H1 (cell line): ENCODE results near the gene SGMS2. TPM values are rescaled to one million over a fixed set of nuclear protein-coding genes. Genes with fewer than 3 reads are reported as not detected.

Experiments
- CTCF ChIA-PET: fragments of 300-600 bp; sonication (Branson Sonifier 250); formaldehyde crosslinking; loops from one replicate; lab custom pipeline; 2021; ENCODE audit not compliant: partially characterized antibody; lab: Charles Lee
- POLR2A ChIA-PET: fragments of 300-600 bp; sonication (Branson Sonifier 250); formaldehyde crosslinking; loops from one replicate; lab custom pipeline; 2021; ENCODE audit warnings: inconsistent platforms; ENCODE audit not compliant: partially characterized antibody; lab: Charles Lee
- DNase-seq, 2 experiments: peaks; one replicate each; pipeline versions ENCODE4 v3.0.0 to v3.0.0-alpha.2; 2010 to 2022; ENCODE audit warnings: low spot score in 2 of 2, low read depth in 1 of 2, mixed read lengths in 1 of 2
- FAIRE-seq: peaks from 2 replicates; lab custom pipeline; 2011; peaks lifted over from hg19 to GRCh38; lab: Jason Lieb, UNC
- H2AFZ ChIP-seq: 2 replicates; pipeline ENCODE4 v1.8.1; 2012; ENCODE audit warnings: low read length, inconsistent platforms
- H2AK5ac ChIP-seq: 2 replicates; pipeline ENCODE4 v1.6.1; 2013; ENCODE audit warnings: low read depth, low read length
- H2BK120ac ChIP-seq: replicated peaks from 2 replicates; pipeline ENCODE3; 2013; ENCODE audit warnings: low read depth, low read length, inconsistent platforms
- H2BK12ac ChIP-seq: 2 replicates; pipeline ENCODE4 v1.6.1; 2013; ENCODE audit warnings: low read depth, low read length
- H2BK15ac ChIP-seq: 2 replicates; pipeline ENCODE4 v1.6.1; 2013; ENCODE audit warnings: low read length
- H2BK20ac ChIP-seq: 2 replicates; pipeline ENCODE4 v1.6.1; 2013; ENCODE audit warnings: low read length
- H2BK5ac ChIP-seq: 2 replicates; pipeline ENCODE4 v1.6.1; 2013; ENCODE audit warnings: low read depth, low read length
- H3K14ac ChIP-seq: 2 replicates; pipeline ENCODE4 v1.6.1; 2013; ENCODE audit warnings: inconsistent platforms; ENCODE audit not compliant: insufficient read length
- H3K18ac ChIP-seq: 2 replicates; pipeline ENCODE4 v1.6.1; 2013; ENCODE audit warnings: low read length; ENCODE audit errors: extremely low read depth
- H3K23ac ChIP-seq: 2 replicates; pipeline ENCODE4 v1.6.1; 2013; ENCODE audit warnings: inconsistent platforms; ENCODE audit not compliant: insufficient read length
- H3K23me2 ChIP-seq: 2 replicates; pipeline ENCODE4 v1.6.1; 2013; ENCODE audit warnings: low read depth, low read length
- H3K27ac ChIP-seq: 2 replicates; pipeline ENCODE4 v1.6.1; 2011; ENCODE audit warnings: low read depth, low read length, inconsistent platforms
- H3K27me3 ChIP-seq, 4 experiments: replicated peaks in 1 of 4; 1 replicate in 1 of 4; 2 replicates in 3 of 4; pipeline versions ENCODE4 v1.6.1 to v1.8.1; 2011 to 2013; ENCODE audit warnings: low read length in 3 of 4, mild to moderate bottlenecking in 3 of 4, inconsistent platforms in 2 of 4, mixed read lengths in 2 of 4, moderate library complexity in 1 of 4; ENCODE audit not compliant: control insufficient read depth in 3 of 4, insufficient read depth in 3 of 4; ENCODE audit errors: extremely low read depth in 1 of 4
- H3K36me3 ChIP-seq, 4 experiments: 2 replicates each; pipeline versions ENCODE4 v1.6.1 to v1.8.1; 2011 to 2013; ENCODE audit warnings: mild to moderate bottlenecking in 4 of 4, low read length in 3 of 4, moderate library complexity in 2 of 4, control low read depth in 1 of 4, inconsistent platforms in 1 of 4; ENCODE audit not compliant: insufficient read depth in 4 of 4, control insufficient read depth in 2 of 4
- H3K4ac ChIP-seq: replicated peaks from 2 replicates; pipeline ENCODE3; 2013; ENCODE audit warnings: low read length, low read depth, mixed read lengths, inconsistent platforms; ENCODE audit not compliant: insufficient read length
- H3K4me1 ChIP-seq, 4 experiments: replicated peaks in 1 of 4; 1 replicate in 1 of 4; 2 replicates in 3 of 4; pipeline versions ENCODE4 v1.6.1 to v1.8.1; 2011 to 2013; ENCODE audit warnings: low read length in 3 of 4, inconsistent platforms in 2 of 4, mixed read lengths in 1 of 4; ENCODE audit not compliant: insufficient read depth in 4 of 4, control insufficient read depth in 3 of 4
- H3K4me2 ChIP-seq, 2 experiments: 2 replicates each; pipeline versions ENCODE4 v1.6.1 to v1.8.1; 2011 to 2013; ENCODE audit warnings: low read depth in 2 of 2, low read length in 2 of 2, control low read depth in 1 of 2, inconsistent platforms in 1 of 2, mild to moderate bottlenecking in 1 of 2; ENCODE audit not compliant: insufficient read depth in 1 of 2
- H3K4me3 ChIP-seq, 4 experiments: fragments of 200-600, 300-600 bp in 1 of 4; sonication (generic), shearing (Covaris generic), sonication (Bioruptor Twin) in 1 of 4; 2 replicates each; pipeline versions ENCODE4 v1.5.1 to v1.8.1; 2011 to 2016; ENCODE audit warnings: low read length in 4 of 4, low read depth in 3 of 4, control low read depth in 2 of 4, inconsistent platforms in 2 of 4, mild to moderate bottlenecking in 2 of 4, mixed read lengths in 1 of 4, moderate library complexity in 1 of 4; ENCODE audit not compliant: insufficient read depth in 2 of 4; ENCODE audit errors: extremely low read depth in 1 of 4
- H3K56ac ChIP-seq: replicated peaks from 2 replicates; pipeline ENCODE3; 2013; ENCODE audit warnings: low read depth, mild to moderate bottlenecking, mixed read lengths, low read length, inconsistent platforms; ENCODE audit not compliant: insufficient read length
- H3K79me1 ChIP-seq: 2 replicates; pipeline ENCODE4 v1.6.1; 2013; ENCODE audit warnings: low read depth, low read length, control low read depth
- H3K79me2 ChIP-seq, 2 experiments: 2 replicates each; pipeline versions ENCODE4 v1.6.1 to v1.8.1; 2012 to 2013; ENCODE audit warnings: low read length in 2 of 2, mild to moderate bottlenecking in 2 of 2, inconsistent platforms in 1 of 2; ENCODE audit not compliant: insufficient read depth in 2 of 2, control insufficient read depth in 1 of 2
- H3K9ac ChIP-seq, 4 experiments: replicated peaks in 1 of 4; 1 replicate in 1 of 4; 2 replicates in 3 of 4; pipeline versions ENCODE4 v1.6.1 to v1.8.1; 2011 to 2013; ENCODE audit warnings: low read depth in 3 of 4, low read length in 3 of 4, control low read depth in 2 of 4, mild to moderate bottlenecking in 2 of 4, moderate library complexity in 2 of 4, inconsistent platforms in 1 of 4; ENCODE audit errors: extremely low read depth in 1 of 4
- H3K9me3 ChIP-seq, 2 experiments: 2 replicates each; pipeline versions ENCODE4 v1.6.1 to v1.8.1; 2012 to 2013; ENCODE audit warnings: mild to moderate bottlenecking in 2 of 2, moderate library complexity in 2 of 2, control low read depth in 1 of 2, inconsistent platforms in 1 of 2, low read depth in 1 of 2, low read length in 1 of 2, mixed read lengths in 1 of 2; ENCODE audit not compliant: insufficient read depth in 2 of 2
- H4K20me1 ChIP-seq, 2 experiments: replicated peaks in 1 of 2; 2 replicates each; pipeline versions ENCODE3 to v1.8.1; 2011 to 2013; ENCODE audit warnings: inconsistent platforms in 2 of 2, low read length in 2 of 2, mild to moderate bottlenecking in 1 of 2; ENCODE audit not compliant: insufficient read depth in 2 of 2, control insufficient read depth in 1 of 2
- H4K5ac ChIP-seq: 2 replicates; pipeline ENCODE4 v1.6.1; 2013; ENCODE audit warnings: low read length, low read depth, mixed read lengths, inconsistent platforms; ENCODE audit not compliant: insufficient read length
- H4K8ac ChIP-seq: 2 replicates; pipeline ENCODE4 v1.8.0; 2013; ENCODE audit warnings: mild to moderate bottlenecking, moderate library complexity, low read length, inconsistent platforms; ENCODE audit not compliant: insufficient read depth; ENCODE audit errors: extremely low read depth
- H4K91ac ChIP-seq: replicated peaks from 2 replicates; pipeline ENCODE3; 2013; ENCODE audit warnings: low read length, mixed read lengths, inconsistent platforms; ENCODE audit not compliant: insufficient read length
- CBX5 ChIP-seq: fragments of 300-800, 300-1000 bp; sonication (generic); IDR thresholded peaks from 2 replicates; pipeline ENCODE4 v1.7.1; 2016; ENCODE audit warnings: antibody characterized with exemption, low read length, low read depth
- JUN ChIP-seq: IDR thresholded peaks from 2 replicates; pipeline ENCODE4 v1.6.1; 2011; ENCODE audit warnings: low read depth, mild to moderate bottlenecking, improper control_type of control experiment, low read length
- WGBS, 2 experiments: shearing (Covaris generic) in 1 of 2; methylation state at CpG; one replicate each; pipeline versions ENCODE4 v1.1.6 to v1.1.7; 2013 to 2015; ENCODE audit warnings: low lambda C conversion rate in 2 of 2, mixed read lengths in 2 of 2, inconsistent platforms in 1 of 2, low coverage in 1 of 2, missing lambda C conversion rate in 1 of 2; ENCODE audit not compliant: insufficient replicate concordance in 2 of 2, insufficient coverage in 1 of 2, insufficient read length in 1 of 2; ENCODE audit errors: extremely low coverage in 1 of 2, missing lambda C conversion rate in 1 of 2; 5-methylcytosine and 5-hydroxymethylcytosine counted together
- polyA plus RNA-seq, 7 experiments: library from polyadenylated mRNA; depleted of rRNA in 3 of 7; stranded (reverse) in 5 of 7; unstranded in 2 of 7; fragments of >200 nt in 5 of 7; fragments of 200-250 nt in 2 of 7; gene quantifications; 1 replicate in 5 of 7; 2 replicates in 1 of 7; 4 replicates in 1 of 7; pipeline versions ENCODE4 v1.2.1 to v1.2.3, GENCODE V29; 2011 to 2013; ENCODE audit warnings: missing spikeins in 2 of 7, mixed read lengths in 2 of 7
- total RNA-seq: library from RNA; stranded (reverse); fragmentation: NEBNext Ultra II Directional; extraction: Animal tissue kit (Norgen Biotek cat#: 25700); gene quantifications from 2 replicates; pipeline ENCODE4 v1.2.1, GENCODE V29; 2021

The SGMS2 gene
- total and polyA plus RNA-seq, 2 of the 8 experiments (the other 6 are each of a cell fraction or from before 2014, with no cell fraction given): 0.04 to 1.3 TPM

- no peak overlapping the region for H4K5ac ChIP-seq
- no peak overlapping the region for H3K27ac ChIP-seq
- H3K36me3 ChIP-seq: no peaks in the 10 kb centered on the region
- no peak overlapping the region for H3K9ac ChIP-seq
- no peak overlapping the region for H3K4me2 ChIP-seq
- ChIA-PET POLR2A (no interaction called here), CTCF (interaction anchor here (1.1 to 1.2 kb wide), 2 partner anchors 43 to 61 kb away, joined by 3 read pairs; no protein-coding TSS in a partner anchor)
- H4K20me1 ChIP-seq: peaks cover 0 to 5% of the 10 kb centered on the region in 2 experiments
- peaks cover 11% of the 10 kb centered on the region for H3K23me2 ChIP-seq
- peaks cover 0 to 6% (median 2%) of the 10 kb centered on the region in 4 experiments; a peak in 6 of 7 replicates for H3K4me1 ChIP-seq
- H3K27me3 ChIP-seq: peaks cover 28 to 47% (median 42%) of the 10 kb centered on the region in 4 experiments
- no peak overlapping the region for H2BK15ac ChIP-seq
- H2AK5ac ChIP-seq: no peak overlapping the region
- H3K79me1 ChIP-seq: no peaks in the 10 kb centered on the region
- no peak overlapping the region for H3K4me3 ChIP-seq
- no peak overlapping the region for H3K4ac ChIP-seq
- no peak overlapping the region for H2BK12ac ChIP-seq
- H3K23ac ChIP-seq: no peak overlapping the region
- DNase-seq (no peak), FAIRE-seq (no peak)
- no peaks in the 10 kb centered on the region for H3K79me2 ChIP-seq
- H3K9me3 ChIP-seq: no peaks in the 10 kb centered on the region
- 83% methylated on average over 6 of the region's 6 CpGs; no CpG with 5 or more reads in 1 of the 2 experiments for WGBS, 2 experiments
- no peak overlapping the region for H3K14ac ChIP-seq
- H2BK120ac ChIP-seq: no peak overlapping the region
- no peak overlapping the region for H3K18ac ChIP-seq
- no peak overlapping the region for H3K56ac ChIP-seq
- no peak overlapping the region for H4K8ac ChIP-seq
- no peak overlapping the region for H2AFZ ChIP-seq
- H2BK20ac ChIP-seq: no peak overlapping the region
- H2BK5ac ChIP-seq: no peak overlapping the region
- no peak overlapping the region for H4K91ac ChIP-seq
- TF ChIP-seq JUN: no peak
- TF ChIP-seq CBX5: no peak
Measured at GRCh38 chr4:107828315-107829090, 3.8 kb downstream of the SGMS2 start.
